Sigmoid colon (tissue), 4 donors: ENCODE data around the gene CDH15.

ENCODE experiments used
- CTCF ChIP-seq, 4 experiments: fragments of 450-650 bp in 3 of 4; fragments of 200-600 bp in 1 of 4; IDR thresholded peaks; one replicate each; pipeline ENCODE4 v1.5.1; 2016 to 2019; ENCODE audit warnings: antibody characterized with exemption in 4 of 4, mild to moderate bottlenecking in 3 of 4, moderate library complexity in 2 of 4
- EP300 ChIP-seq, 4 donors: sonication (generic); formaldehyde crosslinking; IDR thresholded peaks; one replicate each; pipeline ENCODE4 v1.6.1; 2017; ENCODE audit warnings: antibody characterized with exemption in 4 of 4
- POLR2A ChIP-seq, 2 donors: fragments of 450-650 bp; IDR thresholded peaks; one replicate each; pipeline ENCODE4 v1.6.1; 2016; ENCODE audit warnings: antibody characterized with exemption in 2 of 2, mild to moderate bottlenecking in 2 of 2, moderate library complexity in 2 of 2

GRCh38 chr16:89123001-89123830, 48.3 kb upstream of the CDH15 start:
- no peak for TF ChIP-seq EP300 (IDR thresholded peaks at IDR 0.05)
- TF ChIP-seq CTCF (IDR thresholded peaks at IDR 0.05) = no peak
- TF ChIP-seq POLR2A (IDR thresholded peaks at IDR 0.05) = no peak
